ENCODE measurements around the gene KAT6B. TPM values are rescaled to one million over a fixed set of nuclear protein-coding genes. Genes with fewer than 3 reads are reported as not detected.
"Not testable (repeated sequence)": the region's sequence is repeated elsewhere in the genome, so short reads cannot be mapped to it uniquely, and the experiment has no call there.

Gene KAT6B
- total and polyA plus RNA-seq, 2 donors from 2014 or later: 2.9 to 34.2 TPM

DNA sequence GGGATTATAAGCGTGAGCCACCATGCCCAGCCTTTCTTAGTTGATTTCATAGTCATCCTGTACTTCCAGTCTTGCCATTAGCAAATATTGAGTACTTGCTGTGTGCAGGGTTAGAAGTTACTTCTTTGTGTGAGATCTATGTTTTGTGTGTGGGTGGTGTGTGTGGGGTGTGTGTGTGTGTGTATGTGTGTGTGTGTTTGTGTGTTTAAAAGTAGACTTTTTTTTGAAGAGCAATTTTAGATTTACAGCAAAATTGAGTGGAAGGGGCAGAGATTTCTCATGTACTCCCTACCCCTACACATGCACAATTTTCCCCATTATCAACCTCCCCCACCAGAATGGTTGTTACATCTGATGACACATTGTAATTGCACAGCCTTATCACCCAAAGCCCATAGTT lies 48.2 kb downstream of the KAT6B start:
- Histone ChIP-seq H3K27me3 (ENCODE audit: control insufficient read depth, insufficient read depth, low read length) (no peaks in the 10 kb centered on the region), H3K9ac (ENCODE audit: low read length in 3 of 3) (no peak overlapping the region), H3K27ac (ENCODE audit: low read depth in 2 of 2, low read length in 2 of 2) (no peak overlapping the region), H3K4me3 (ENCODE audit: low read length in 3 of 3) (no peak overlapping the region), H3K4me1 (ENCODE audit: control insufficient read depth in 2 of 3, insufficient read depth in 2 of 3, low read depth in 1 of 3, low read length in 3 of 3) (no peaks in the 10 kb centered on the region), H3K36me3 (ENCODE audit: control insufficient read depth in 2 of 3, insufficient read depth in 3 of 3, low read length in 3 of 3) (no peaks in the 10 kb centered on the region), H3K9me3 (ENCODE audit: control insufficient read depth in 2 of 3, insufficient read depth in 1 of 3, low read length in 3 of 3) (no peaks in the 10 kb centered on the region)
- TF ChIP-seq CTCF (IDR thresholded peaks at IDR 0.05; ENCODE audit: borderline replicate concordance, extremely low read depth, insufficient read depth): no peak
- intact Hi-C loops (cut with DNase I): no loop called here
- DNase-seq: no peak
- no peak for FAIRE-seq

GRCh38 chr10:74875068-74875467 lies 48.7 kb downstream of the KAT6B start:
- TF ChIP-seq CTCF (IDR thresholded peaks at IDR 0.05; ENCODE audit: borderline replicate concordance, extremely low read depth, insufficient read depth): no peak

DNA sequence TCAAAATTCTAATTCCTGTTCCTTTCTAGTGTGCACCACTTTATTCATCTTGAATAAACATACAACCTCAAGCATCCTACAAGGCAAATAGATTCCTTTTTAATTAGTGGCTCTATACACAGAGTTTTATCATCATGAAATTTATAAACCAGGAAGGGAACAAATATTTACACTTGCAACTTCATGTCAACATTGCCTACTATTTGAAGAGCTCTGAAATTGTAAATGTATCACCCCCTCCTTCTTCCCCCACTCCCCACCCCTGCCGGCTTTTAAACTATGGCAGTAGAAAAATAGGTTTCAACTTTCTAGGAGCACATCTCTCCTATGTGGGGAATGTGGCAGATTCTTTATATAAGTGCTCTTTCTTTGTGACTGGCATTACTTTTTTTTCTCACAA lies 49.6 kb downstream of the KAT6B start:
- FAIRE-seq (no peak), DNase-seq (no peak)
- intact Hi-C loops (cut with DNase I): no loop called here
- no peak overlapping the region for H3K9ac ChIP-seq (ENCODE audit: low read length in 3 of 3)
- no peaks in the 10 kb centered on the region for H3K4me1 ChIP-seq (ENCODE audit: control insufficient read depth in 2 of 3, insufficient read depth in 2 of 3, low read depth in 1 of 3, low read length in 3 of 3)
- no peak overlapping the region for H3K27ac ChIP-seq (ENCODE audit: low read depth in 2 of 2, low read length in 2 of 2)
- H3K9me3 ChIP-seq (ENCODE audit: control insufficient read depth in 2 of 3, insufficient read depth in 1 of 3, low read length in 3 of 3): no peaks in the 10 kb centered on the region
- H3K4me3 ChIP-seq (ENCODE audit: low read length in 3 of 3): no peak overlapping the region
- H3K36me3 ChIP-seq (ENCODE audit: control insufficient read depth in 2 of 3, insufficient read depth in 3 of 3, low read length in 3 of 3): no peaks in the 10 kb centered on the region
- TF ChIP-seq CTCF (IDR thresholded peaks at IDR 0.05; ENCODE audit: borderline replicate concordance, extremely low read depth, insufficient read depth): no peak
- H3K27me3 ChIP-seq (ENCODE audit: control insufficient read depth, insufficient read depth, low read length): no peaks in the 10 kb centered on the region

More at GRCh38 chr10:74875068-74875467, 48.7 kb downstream of the KAT6B start:
- FAIRE-seq: no peak
- Histone ChIP-seq H3K4me1 (ENCODE audit: control insufficient read depth in 2 of 3, insufficient read depth in 2 of 3, low read depth in 1 of 3, low read length in 3 of 3) (no peaks in the 10 kb centered on the region), H3K27me3 (ENCODE audit: control insufficient read depth, insufficient read depth, low read length) (no peaks in the 10 kb centered on the region), H3K9me3 (ENCODE audit: control insufficient read depth in 2 of 3, insufficient read depth in 1 of 3, low read length in 3 of 3) (no peaks in the 10 kb centered on the region), H3K36me3 (ENCODE audit: control insufficient read depth in 2 of 3, insufficient read depth in 3 of 3, low read length in 3 of 3) (no peaks in the 10 kb centered on the region), H3K9ac (ENCODE audit: low read length in 3 of 3) (no peak overlapping the region), H3K4me3 (ENCODE audit: low read length in 3 of 3) (no peak overlapping the region), H3K27ac (ENCODE audit: low read depth in 2 of 2, low read length in 2 of 2) (no peak overlapping the region)
- DNase-seq: no peak
- intact Hi-C loops (cut with DNase I): no loop called here

DNA sequence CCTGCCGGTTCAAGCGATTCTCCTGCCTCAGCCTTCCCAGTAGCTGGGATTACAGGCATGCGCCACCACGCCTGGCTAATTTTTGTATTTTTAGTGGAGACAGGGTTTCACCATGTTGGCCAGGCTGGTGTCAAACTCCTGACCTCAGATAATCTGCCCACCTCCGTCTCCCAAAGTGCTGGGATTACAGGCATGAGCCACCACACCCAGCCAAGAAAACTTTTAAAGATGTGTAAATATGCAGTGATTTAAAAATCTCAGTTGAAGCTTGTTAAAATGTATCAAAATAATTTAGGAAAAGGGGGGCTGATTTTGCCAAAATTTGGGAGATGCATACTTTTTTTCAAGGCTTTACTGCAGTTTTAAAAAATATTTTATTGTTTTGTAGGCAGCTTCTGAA lies 50.7 kb downstream of the KAT6B start:
- H3K27ac ChIP-seq (ENCODE audit: low read depth in 2 of 2, low read length in 2 of 2); H3K9ac ChIP-seq (ENCODE audit: low read length in 3 of 3); FAIRE-seq; H3K9me3 ChIP-seq (ENCODE audit: control insufficient read depth in 2 of 3, insufficient read depth in 1 of 3, low read length in 3 of 3); H3K27me3 ChIP-seq (ENCODE audit: control insufficient read depth, insufficient read depth, low read length); H3K4me3 ChIP-seq (ENCODE audit: low read length in 3 of 3); H3K36me3 ChIP-seq (ENCODE audit: control insufficient read depth in 2 of 3, insufficient read depth in 3 of 3, low read length in 3 of 3); H3K4me1 ChIP-seq (ENCODE audit: control insufficient read depth in 2 of 3, insufficient read depth in 2 of 3, low read depth in 1 of 3, low read length in 3 of 3); DNase-seq; intact Hi-C loops (cut with DNase I): not testable (repeated sequence)
